ENCODE measurements around the gene KCTD5. TPM values are rescaled to one million over a fixed set of nuclear protein-coding genes. Genes with fewer than 3 reads are reported as not detected.

KCTD5 gene, protein sequence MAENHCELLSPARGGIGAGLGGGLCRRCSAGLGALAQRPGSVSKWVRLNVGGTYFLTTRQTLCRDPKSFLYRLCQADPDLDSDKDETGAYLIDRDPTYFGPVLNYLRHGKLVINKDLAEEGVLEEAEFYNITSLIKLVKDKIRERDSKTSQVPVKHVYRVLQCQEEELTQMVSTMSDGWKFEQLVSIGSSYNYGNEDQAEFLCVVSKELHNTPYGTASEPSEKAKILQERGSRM
- total RNA-seq: 10 to 100 TPM; 13.7 to 22.7 (median 21.2) TPM

DNA sequence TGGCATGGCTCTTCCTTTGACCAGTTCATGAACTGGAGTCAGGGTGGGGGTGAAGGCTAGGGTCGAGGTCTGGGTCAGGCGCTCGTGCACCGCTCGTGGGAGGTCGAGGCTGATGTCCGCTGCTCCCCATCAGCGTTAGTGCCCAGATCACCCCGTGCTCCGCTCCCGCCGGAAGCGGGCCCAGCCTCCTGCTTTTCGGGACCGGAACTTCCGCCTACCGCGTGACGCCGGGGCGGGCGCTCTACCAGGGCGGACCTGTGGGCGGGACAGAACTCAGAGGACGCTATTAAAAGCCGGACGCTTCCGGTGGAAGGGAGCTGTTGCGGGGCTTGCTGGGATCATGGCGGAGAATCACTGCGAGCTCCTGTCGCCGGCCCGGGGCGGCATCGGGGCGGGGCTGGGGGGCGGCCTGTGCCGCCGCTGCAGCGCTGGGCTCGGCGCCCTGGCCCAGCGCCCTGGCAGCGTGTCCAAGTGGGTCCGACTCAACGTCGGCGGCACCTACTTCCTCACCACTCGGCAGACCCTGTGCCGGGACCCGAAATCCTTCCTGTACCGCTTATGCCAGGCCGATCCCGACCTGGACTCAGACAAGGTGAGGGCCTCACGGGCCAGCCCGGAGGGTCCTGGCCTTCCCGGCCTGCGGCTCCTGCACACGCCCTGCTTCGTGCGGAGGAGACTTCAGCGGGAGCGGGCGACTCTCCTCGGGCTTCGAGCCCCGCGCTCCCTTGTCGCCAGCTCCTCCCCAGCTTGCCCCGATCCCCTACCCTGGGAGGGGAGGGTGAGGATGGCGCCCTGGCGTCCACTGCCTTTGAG, at the start of gene KCTD5:
TSS of gene KCTD5 (plus strand) at position 315 of the 813 bp plus-strand sequence. CDS start at position 341, 26 bp downstream.
- no peak for TF ChIP-seq CTCF (IDR thresholded peaks at IDR 0.05; ENCODE audit: low read depth)

DNA sequence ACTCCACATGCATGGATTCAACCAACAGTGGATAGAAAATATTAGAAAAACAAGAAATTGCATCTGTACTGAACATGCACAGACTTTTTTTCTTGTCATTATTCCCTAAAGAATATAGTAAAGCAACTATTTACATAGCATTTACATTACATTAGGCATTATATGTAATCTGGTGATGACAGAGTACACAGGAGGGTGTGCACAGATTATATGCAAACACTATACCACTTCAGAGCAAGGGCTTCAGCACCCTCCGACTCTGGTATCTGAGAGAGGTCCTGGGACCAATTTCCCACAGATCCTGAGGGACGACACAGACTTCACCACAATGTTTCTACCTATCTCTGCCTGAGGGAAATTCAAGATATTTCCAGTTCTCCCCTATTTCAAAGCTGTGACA, 25.3 kb upstream of the KCTD5 start:
- TF ChIP-seq CTCF (IDR thresholded peaks at IDR 0.05; ENCODE audit: low read depth): no peak

DNA sequence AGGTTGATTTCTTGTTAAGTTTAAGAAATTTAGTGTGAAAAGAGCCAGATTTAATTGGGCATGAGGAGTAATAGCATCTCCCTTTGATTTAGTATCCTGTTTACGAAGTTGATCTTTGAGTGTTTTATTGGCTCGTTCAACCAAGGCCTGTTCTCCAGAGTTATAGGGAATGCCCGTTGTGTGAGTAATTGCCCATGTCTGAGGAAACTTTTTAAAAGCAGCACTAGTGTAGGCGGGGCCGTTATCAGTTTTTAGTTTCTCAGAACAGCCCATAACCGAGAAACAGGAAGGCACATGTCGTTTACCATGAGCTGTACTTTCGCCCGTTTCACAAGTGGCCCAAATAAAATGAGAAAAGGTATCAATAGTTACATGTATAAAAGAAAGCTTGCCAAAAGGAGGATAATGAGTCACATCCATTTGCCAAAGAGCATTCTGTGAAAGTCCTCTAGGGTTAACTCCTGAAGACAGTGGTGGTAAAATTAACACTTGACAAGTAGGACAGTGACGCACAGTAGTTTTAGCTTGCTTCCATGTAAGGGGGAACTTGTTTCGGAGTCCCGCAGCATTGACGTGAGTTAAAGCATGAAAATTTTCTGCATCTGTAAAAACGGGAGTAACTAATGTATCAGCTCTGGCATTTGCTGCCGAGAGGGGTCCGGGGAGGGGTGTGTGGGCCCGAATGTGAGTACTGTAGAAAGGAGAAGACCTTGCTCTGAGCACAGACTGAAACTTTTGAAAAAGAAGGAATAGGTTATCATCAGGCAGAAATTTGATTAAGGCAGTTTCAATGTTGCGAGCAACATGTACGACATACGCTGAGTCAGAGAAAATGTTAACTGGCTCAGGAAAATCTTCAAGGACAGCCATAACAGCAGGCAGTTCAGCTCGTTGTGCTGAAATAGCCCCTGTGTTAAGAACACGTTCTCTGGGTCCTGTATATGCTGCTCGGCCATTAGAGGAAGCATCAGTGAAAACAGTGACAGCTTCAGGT, 18.5 kb upstream of the KCTD5 start:
- no peak for TF ChIP-seq CTCF (IDR thresholded peaks at IDR 0.05; ENCODE audit: low read depth)

DNA sequence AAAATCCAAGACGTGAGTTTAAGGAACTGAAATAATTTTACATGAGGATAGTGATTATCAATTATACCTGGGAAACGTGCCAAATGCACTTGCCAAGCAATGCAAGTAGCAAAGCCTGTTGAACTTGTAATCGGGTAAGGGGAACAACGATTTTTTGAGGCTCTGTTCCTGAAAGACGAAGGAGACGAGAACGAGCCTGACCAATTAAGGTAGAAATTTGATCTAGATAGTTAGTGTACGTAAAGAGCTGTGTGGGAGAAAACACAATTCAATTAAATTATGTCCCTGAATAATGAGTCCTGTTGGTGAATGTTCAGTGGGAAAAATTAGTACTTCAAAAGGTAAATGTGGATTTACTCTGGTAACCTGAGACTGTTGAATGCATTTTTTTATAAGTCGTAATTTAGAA, 17.7 kb upstream of the KCTD5 start:
- no peak for TF ChIP-seq CTCF (IDR thresholded peaks at IDR 0.05; ENCODE audit: low read depth)

GRCh38 chr16:2671741-2672140, 10.6 kb upstream of the KCTD5 start:
- no peak for TF ChIP-seq CTCF (IDR thresholded peaks at IDR 0.05; ENCODE audit: low read depth)

GRCh38 chr16:2673066-2673999, 9.0 kb upstream of the KCTD5 start:
- TF ChIP-seq CTCF (IDR thresholded peaks at IDR 0.05; ENCODE audit: low read depth): no peak

Data from subcutaneous adipose tissue (tissue), 4 donors.